Activated T-cell treated with anti-CD3 and anti-CD28 coated beads for 4 hours (primary cell): ENCODE measurements around the gene IL34.

Source experiments
- DNase-seq: peaks from one replicate; pipeline ENCODE4 v3.0.0-alpha.2; 2020

Gene IL34

GRCh38 chr16:70703835-70704381, 57.5 kb downstream of the IL34 start:
- no peak for DNase-seq

DNA sequence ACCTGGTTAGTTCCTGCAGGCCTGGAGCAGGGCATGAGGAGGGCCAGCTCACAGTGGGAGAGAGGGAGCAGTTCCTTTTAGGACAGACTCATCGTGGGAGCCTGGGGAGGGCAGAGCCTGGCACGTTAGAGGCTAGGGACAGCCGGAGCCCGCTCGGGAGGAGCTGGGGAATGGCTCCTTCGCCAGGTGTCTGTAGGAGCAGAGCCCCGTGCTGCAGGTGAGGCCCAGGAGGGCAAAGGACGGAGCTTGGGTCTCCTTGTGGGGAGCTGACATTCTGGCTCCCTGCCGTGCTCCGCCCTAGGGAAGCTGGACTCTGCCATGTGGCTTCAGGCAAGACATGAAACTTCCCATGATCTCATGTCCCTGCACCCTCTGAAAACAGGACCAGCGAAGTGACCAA, 58.2 kb downstream of the IL34 start:
- no peak for DNase-seq

DNA sequence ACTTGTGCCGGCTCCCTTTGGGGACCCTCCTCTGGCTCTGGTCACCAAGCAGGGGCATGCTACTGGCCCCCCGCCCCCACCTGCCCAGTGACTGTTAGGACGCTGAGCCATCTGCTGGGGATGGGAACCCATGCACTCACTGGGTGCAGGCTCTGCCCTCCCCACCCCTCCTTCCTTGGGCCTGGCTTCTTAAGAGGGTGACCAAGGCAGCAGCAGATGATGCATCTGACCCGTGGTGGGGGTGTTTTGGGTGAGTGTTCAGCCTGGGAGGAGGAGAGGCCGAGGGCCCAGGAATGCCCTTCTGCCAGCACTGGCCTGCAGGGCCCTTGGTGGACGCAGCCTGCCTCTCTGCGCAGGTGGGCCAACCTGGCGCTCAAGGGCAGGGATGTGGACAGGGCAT, 58.7 kb downstream of the IL34 start:
- DNase-seq, result no peak

- DNase-seq, result no peak
Measured at GRCh38 chr16:70706948-70707465, 60.6 kb downstream of the IL34 start.

GRCh38 chr16:70708366-70709246, 62.2 kb downstream of the IL34 start:
- no peak for DNase-seq

- DNase-seq, result no peak
Measured at GRCh38 chr16:70709457-70709856, 63.1 kb downstream of the IL34 start.

DNA sequence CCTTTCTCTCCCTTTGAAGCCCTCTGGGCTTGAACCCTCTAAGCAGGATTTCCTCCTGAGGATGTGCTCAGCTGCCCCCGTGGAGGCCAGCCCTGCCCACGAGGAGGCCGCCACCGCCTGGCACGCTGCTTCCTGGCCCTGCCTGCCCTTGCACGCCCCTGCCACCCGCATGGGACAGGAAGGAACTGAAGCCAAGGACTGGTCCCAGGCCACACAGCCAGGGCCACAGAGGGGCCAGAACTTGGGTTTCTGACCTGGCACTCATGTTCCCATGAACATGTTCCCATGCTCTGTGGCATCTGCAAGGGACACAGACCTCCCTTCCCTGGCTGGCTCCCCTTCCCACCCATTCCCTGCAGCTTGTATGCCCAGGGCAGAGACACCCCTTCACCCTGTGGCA, 63.6 kb downstream of the IL34 start:
- DNase-seq, result no peak
